NK-92 (cell line): ENCODE data around the gene TAGAP.

Experiments used
- DNase-seq: peaks from one replicate; lab custom pipeline; 2025; ENCODE audit not compliant: unreplicated experiment; lab: John Stamatoyannopoulos, UW

TAGAP gene

GRCh38 chr6:159074120-159074684, 29.4 kb upstream of the TAGAP start:
- DNase-seq: no peak

GRCh38 chr6:159071843-159072769, 27.3 kb upstream of the TAGAP start:
- no peak for DNase-seq

- no peak for DNase-seq
Observed at GRCh38 chr6:159068904-159069578, 24.2 kb upstream of the TAGAP start.

- no peak for DNase-seq
Observed at GRCh38 chr6:159067334-159067733, 22.5 kb upstream of the TAGAP start.

GRCh38 chr6:159066483-159066882, 21.7 kb upstream of the TAGAP start:
- DNase-seq: no peak

GRCh38 chr6:159065759-159066329, 21.1 kb upstream of the TAGAP start:
- no peak for DNase-seq

GRCh38 chr6:159065091-159065490, 20.3 kb upstream of the TAGAP start:
- DNase-seq: no peak

GRCh38 chr6:159064477-159064876, 19.7 kb upstream of the TAGAP start:
- no peak for DNase-seq

- DNase-seq: no peak
Observed at GRCh38 chr6:159063549-159063948, 18.8 kb upstream of the TAGAP start.

- DNase-seq: no peak
Observed at GRCh38 chr6:159062976-159063375, 18.2 kb upstream of the TAGAP start.

- no peak for DNase-seq
Observed at GRCh38 chr6:159062564-159062945, 17.8 kb upstream of the TAGAP start.

- no peak for DNase-seq
Observed at GRCh38 chr6:159061805-159062563, 17.2 kb upstream of the TAGAP start.

- no peak for DNase-seq
Observed at GRCh38 chr6:159061146-159061545, 16.4 kb upstream of the TAGAP start.

GRCh38 chr6:159059885-159060506, 15.2 kb upstream of the TAGAP start:
- DNase-seq: no peak

GRCh38 chr6:159059141-159059540, 14.3 kb upstream of the TAGAP start:
- no peak for DNase-seq

- no peak for DNase-seq
Observed at GRCh38 chr6:159056899-159057298, 12.1 kb upstream of the TAGAP start.

- DNase-seq: no peak
Observed at GRCh38 chr6:159056432-159056831, 11.6 kb upstream of the TAGAP start.

- no peak for DNase-seq
Observed at GRCh38 chr6:159056003-159056402, 11.2 kb upstream of the TAGAP start.

- DNase-seq: no peak
Observed at GRCh38 chr6:159053781-159054398, 9.1 kb upstream of the TAGAP start.

GRCh38 chr6:159052720-159053119, 7.9 kb upstream of the TAGAP start:
- no peak for DNase-seq
